Esophagus squamous epithelium (tissue), 5 donors: Measurements from ENCODE around the gene KRTAP5-6. TPM values are rescaled to one million over a fixed set of nuclear protein-coding genes. Genes with fewer than 3 reads are reported as not detected.
"Not testable (repeated sequence)": the region's sequence is repeated elsewhere in the genome, so short reads cannot be mapped to it uniquely, and the experiment has no call there.

ENCODE experiments used
- DNase-seq: peaks from one replicate; lab custom pipeline; 2025; lab: John Stamatoyannopoulos, UW
- H3K27ac ChIP-seq, 4 donors: fragments of 200-600 bp; sonication (generic); one replicate each; pipeline ENCODE4 v1.5.1; 2016 to 2019; ENCODE audit warnings: mild to moderate bottlenecking in 1 of 4
- H3K27me3 ChIP-seq, 4 donors: fragments of 200-600 bp; sonication (generic); 1 replicate in 3 of 4; 2 replicates in 1 of 4; pipeline versions ENCODE4 v1.5.1 to v1.6.0; 2017 to 2021; ENCODE audit warnings: antibody characterized with exemption in 1 of 4
- H3K36me3 ChIP-seq, 3 donors: fragments of 200-600 bp; sonication (generic); one replicate each; pipeline ENCODE4 v1.5.1; 2016 to 2019
- H3K4me1 ChIP-seq, 3 donors: fragments of 200-600 bp; sonication (generic); one replicate each; pipeline ENCODE4 v1.5.1; 2017 to 2019
- H3K4me3 ChIP-seq, 4 donors: fragments of 200-600 bp; sonication (generic); 1 replicate in 3 of 4; 2 replicates in 1 of 4; pipeline ENCODE4 v1.5.1; 2016 to 2019; ENCODE audit warnings: mild to moderate bottlenecking in 2 of 4, moderate library complexity in 1 of 4
- H3K9me3 ChIP-seq, 3 donors: fragments of 200-600 bp; sonication (generic); one replicate each; pipeline ENCODE4 v1.5.1; 2016 to 2019
- CTCF ChIP-seq, 6 experiments: fragments of 450-650 bp in 4 of 6; fragments of 200-600 bp in 2 of 6; sonication (generic) in 2 of 6; IDR thresholded peaks; one replicate each; pipeline ENCODE4 v1.5.1; 2016 to 2019; ENCODE audit warnings: antibody characterized with exemption in 6 of 6, mild to moderate bottlenecking in 4 of 6, moderate library complexity in 4 of 6
- POLR2A ChIP-seq, 4 donors: fragments of 450-650 bp; IDR thresholded peaks; one replicate each; pipeline ENCODE4 v1.6.1; 2017; ENCODE audit warnings: antibody characterized with exemption in 4 of 4, mild to moderate bottlenecking in 4 of 4, moderate library complexity in 3 of 4
- WGBS, 2 donors: methylation state at CpG; one replicate each; pipeline ENCODE4 v1.1.5; 2018; 5-methylcytosine and 5-hydroxymethylcytosine counted together
- intact Hi-C: fragments of 100-400 bp; cut with DNase I; formaldehyde crosslinking; loops from one replicate; pipeline ENCODE4 v1.15.0; 2022
- total RNA-seq, 4 donors: library from RNA; depleted of rRNA; stranded (reverse); fragments of >200 nt; gene quantifications; one replicate each; pipeline ENCODE4 v1.1.0, GENCODE V29; 2016
- donor health status: DM: yes; HTN: yes; CAD: no.

The KRTAP5-6 gene
- total RNA-seq, 4 donors from 2014 or later, result not detected

DNA sequence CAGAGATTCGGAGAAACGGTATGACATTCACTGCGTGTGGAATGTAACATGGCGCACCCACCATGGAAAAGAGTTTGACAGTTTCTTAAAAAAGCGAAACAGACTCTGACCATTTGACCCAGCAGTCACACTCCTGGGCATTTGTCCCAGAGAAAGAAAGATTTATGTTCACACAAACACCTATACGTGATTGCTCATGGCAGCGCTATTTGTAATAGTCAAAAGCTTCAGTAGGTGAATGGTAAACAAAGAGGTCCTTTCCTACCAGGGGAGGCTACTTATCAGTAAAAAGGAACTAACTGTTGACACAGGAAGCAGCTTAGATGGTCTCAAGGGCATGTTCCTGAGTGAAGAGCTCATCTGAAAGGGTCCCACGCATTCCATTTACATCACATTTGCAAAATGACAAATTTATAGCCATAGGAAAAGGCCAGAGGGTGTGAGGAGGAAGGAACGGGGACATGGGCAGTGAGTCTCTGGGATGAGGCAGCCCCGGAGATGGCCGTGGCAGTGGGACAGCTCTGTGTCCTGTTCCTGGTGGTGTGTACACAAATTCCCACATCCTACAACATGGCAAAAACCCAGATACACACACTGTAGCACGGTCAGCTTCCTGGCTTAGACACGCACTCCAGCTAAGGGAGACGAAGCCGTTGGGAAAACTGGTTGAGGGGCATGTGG lies 14.6 kb upstream of the KRTAP5-6 start:
- Histone ChIP-seq H3K27ac (no peak overlapping the region), H3K36me3 (no peaks in the 10 kb centered on the region), H3K27me3 (peaks cover 0 to 55% (median 2%) of the 10 kb centered on the region in 4 donors), H3K4me3 (no peak overlapping the region), H3K4me1 (no peaks in the 10 kb centered on the region), H3K9me3 (no peaks in the 10 kb centered on the region)
- TF ChIP-seq POLR2A (IDR thresholded peaks at IDR 0.05), result no peak
- TF ChIP-seq CTCF (IDR thresholded peaks at IDR 0.05), result no peak
- 59 to 63% methylated on average over 13 to 15 of the region's 15 CpGs for WGBS, 2 donors
- no peak for DNase-seq
- intact Hi-C loops, result no loop called here

DNA sequence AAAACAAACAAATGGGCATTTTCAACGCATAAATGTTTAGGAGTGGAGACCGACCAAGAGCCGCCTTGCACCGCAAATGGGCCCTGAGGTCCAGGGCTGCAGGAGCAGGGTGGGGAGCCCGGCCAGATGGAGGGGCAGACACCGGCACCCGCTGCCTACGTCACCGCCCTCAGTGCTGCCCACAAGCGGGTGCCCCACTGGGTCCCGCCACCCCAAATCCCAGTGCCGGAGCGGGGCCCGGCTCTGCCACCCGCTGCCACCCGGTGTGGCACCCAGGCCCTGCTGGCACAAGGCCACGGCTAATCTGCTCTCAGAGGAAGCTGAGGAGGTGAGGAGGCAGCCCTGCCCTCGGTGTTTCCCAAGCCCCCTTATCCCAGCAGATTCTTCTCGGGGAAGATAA lies 13.8 kb upstream of the KRTAP5-6 start:
- H3K4me3 ChIP-seq, DNase-seq, intact Hi-C loops, H3K36me3 ChIP-seq, H3K9me3 ChIP-seq, H3K4me1 ChIP-seq, H3K27ac ChIP-seq: not testable (repeated sequence)
- 75 to 88% methylated on average over 10 of the region's 19 CpGs for WGBS, 2 donors
- peaks cover 0 to 49% (median under 1%) of the 10 kb centered on the region in 4 donors for H3K27me3 ChIP-seq

DNA sequence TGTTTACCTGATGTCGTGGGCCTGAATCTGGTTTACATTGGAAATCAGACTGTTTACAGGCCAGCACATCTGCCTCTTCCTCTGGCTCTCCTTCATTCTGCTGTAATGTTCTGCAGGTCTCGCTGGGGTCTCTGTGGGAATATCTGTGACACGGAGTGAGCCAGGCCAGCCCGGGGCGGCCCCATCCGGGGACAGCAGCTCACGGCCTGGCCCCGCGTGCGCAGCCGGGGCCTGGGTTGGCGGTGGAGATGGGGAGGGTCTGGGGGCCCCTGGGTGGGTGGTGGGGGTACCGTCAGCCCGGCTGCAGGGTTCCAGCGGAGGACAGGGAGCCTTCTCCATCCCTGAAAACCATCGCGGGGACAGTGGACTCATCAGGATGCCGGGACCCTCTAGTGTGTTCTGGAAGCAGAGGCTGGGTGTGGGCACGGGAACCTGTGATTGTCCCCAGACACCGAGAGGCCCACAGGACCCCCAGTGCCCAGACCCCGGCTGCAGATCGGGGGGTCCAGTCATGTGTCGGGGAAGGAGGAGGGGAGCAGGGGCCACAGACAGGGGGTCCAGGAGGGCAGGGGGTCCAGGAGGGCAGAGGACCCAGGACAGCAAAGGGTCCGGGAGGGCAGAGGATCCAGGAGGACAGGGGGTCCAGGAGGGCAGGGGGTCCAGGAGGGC lies 13.0 kb upstream of the KRTAP5-6 start:
- H3K4me1 ChIP-seq, H3K36me3 ChIP-seq, DNase-seq, H3K9me3 ChIP-seq, H3K27ac ChIP-seq, H3K4me3 ChIP-seq, intact Hi-C loops: not testable (repeated sequence)
- peaks cover 0 to 48% (median 0%) of the 10 kb centered on the region in 4 donors for H3K27me3 ChIP-seq
- WGBS, 2 donors, result no CpG with 5 or more reads among the region's 24 CpGs

DNA sequence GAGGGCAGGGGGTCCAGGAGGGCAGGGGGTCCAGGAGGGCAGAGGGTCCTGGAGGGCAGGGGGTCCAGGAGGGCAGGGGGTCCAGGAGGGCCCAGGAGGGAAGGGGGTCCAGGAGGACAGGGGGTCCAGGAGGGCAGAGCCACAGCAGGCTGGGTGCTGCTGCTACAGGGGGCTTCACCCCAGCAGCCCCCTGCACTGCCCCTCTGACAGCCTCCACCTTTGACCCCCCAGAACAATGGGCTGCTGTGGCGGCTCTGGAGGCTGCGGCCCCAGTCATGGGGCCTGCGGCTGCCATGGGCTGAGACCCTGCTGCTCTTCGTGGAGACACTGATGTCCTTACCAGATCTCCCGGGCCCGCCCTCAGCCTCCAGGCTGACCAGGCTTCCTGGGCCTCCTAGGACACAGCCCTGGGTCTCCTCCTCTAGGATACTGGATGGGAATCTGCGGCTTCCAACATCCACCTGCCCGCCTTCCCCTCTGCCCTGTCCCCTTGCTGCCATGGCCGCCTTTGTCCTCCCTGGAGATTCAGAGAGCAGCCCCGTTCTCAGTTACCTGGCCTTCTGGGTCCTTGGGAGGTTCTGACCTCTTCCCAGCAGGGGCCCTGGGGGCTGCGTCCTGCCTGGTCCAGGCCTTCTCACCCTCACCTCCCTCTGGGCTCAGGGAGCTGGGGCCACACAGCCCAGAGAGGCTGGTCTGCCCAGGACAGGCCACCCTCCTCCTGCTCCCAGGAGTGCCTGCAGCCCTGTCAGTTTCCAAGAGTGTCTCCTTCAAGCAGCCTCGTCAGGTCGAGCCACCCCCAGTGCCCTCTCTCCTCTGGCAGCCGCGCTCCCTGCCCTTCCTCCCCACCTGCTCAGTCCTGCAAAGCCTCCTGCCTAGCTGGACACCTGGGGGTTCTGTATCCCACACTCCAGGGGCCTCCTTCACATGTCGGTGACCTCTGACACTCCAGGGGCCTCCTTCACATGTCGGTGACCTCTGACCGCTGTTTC lies 11.8 kb upstream of the KRTAP5-6 start:
- H3K27ac ChIP-seq, H3K9me3 ChIP-seq, intact Hi-C loops, H3K4me1 ChIP-seq, H3K36me3 ChIP-seq, H3K4me3 ChIP-seq, DNase-seq: not testable (repeated sequence)
- H3K27me3 ChIP-seq, result peaks cover 0 to 46% (median 0%) of the 10 kb centered on the region in 4 donors
- 66 to 86% methylated on average over 6 to 10 of the region's 18 CpGs for WGBS, 2 donors

DNA sequence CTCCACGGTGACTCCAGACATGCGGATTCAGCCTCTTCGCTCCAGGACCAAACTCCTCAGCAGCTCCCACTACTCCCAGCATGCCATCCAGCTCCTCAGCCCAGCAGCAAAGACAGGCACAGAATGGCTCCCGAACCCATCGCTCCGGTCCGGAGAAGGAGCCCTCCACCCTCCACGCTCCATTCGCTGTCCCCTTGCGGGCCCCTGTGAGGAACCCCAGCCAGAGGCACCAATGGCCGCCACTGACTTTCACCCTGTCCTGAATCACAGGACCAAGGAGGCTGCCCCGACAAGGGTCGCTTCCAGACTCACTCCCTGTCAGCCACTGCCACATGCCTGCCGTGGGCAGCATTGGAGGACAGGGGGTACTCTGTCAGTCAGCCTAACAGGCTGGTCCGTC lies 10.8 kb upstream of the KRTAP5-6 start:
- H3K9me3 ChIP-seq, H3K4me1 ChIP-seq, H3K36me3 ChIP-seq, DNase-seq, intact Hi-C loops, H3K4me3 ChIP-seq, H3K27ac ChIP-seq: not testable (repeated sequence)
- 65 to 77% methylated on average over 5 to 8 of the region's 15 CpGs for WGBS, 2 donors
- H3K27me3 ChIP-seq, result peaks cover 0 to 44% (median 0%) of the 10 kb centered on the region in 4 donors

GRCh38 chr11:1688336-1688947 lies 8.6 kb upstream of the KRTAP5-6 start:
- DNase-seq, result not testable (repeated sequence)
- WGBS, 2 donors, result 76 to 78% methylated on average over 16 to 17 of the region's 19 CpGs
- H3K27me3 ChIP-seq, result peaks cover 0 to 42% (median 0%) of the 10 kb centered on the region in 4 donors

DNA sequence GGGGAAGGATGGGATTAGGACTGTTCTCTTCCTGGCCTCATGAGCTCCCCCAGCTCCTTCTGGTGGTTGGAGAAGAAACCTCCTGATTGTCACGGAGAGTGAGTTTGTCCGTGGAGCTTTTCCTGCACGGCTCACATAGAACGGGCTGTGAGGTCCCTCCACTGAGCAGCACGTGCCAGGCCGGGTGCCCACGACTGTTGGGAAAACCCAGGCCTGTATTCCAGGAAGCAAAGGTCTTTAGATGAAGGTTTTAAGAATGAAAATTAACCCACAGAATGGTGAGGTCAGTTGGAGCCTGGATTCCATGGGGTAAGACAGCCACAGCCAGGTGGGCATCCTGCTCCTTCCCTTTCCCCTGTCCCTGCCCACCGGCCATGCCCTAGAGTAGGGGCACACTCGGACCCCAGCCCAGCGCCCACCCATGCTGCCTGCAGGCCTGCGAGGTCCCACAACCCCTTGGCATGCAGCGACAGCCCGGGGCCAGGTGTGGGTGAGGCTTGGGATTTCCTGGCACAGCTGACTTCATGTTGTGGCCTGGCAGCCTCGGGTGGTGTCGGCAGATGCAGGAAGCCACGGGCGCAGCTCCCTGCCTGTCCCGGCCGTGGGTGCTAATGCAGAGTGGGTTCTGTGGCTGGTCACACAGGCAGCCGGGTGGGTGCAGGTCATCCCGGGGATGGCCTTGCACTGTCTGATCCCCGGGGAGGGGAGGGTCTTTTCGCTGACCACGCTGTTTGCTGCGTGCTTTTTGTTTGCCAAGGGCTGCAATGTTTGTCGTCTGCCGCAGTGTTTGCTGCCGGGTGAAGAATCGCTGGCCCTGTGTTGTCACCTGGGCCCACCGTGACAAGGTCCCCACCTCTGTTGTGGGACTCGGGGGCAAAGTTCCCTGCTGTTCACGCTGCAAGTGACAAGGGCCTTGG lies 7.5 kb upstream of the KRTAP5-6 start:
- not testable (repeated sequence) for DNase-seq, H3K36me3 ChIP-seq, H3K9me3 ChIP-seq, H3K27ac ChIP-seq, H3K4me3 ChIP-seq
- intact Hi-C loops, result loop anchor here (5.0 to 10.0 kb wide), 4 partner anchors 32 to 465 kb away; partner anchors contain the start of gene SYT8
- Histone ChIP-seq H3K27me3 (peaks cover 0 to 42% (median 0%) of the 10 kb centered on the region in 4 donors), H3K4me1 (peaks cover 10 to 16% (median 10%) of the 10 kb centered on the region in 3 donors)
- 27 to 56% methylated on average over 7 to 8 of the region's 32 CpGs for WGBS, 2 donors

More at GRCh38 chr11:1688336-1688947, 8.6 kb upstream of the KRTAP5-6 start:
- H3K27ac ChIP-seq, H3K36me3 ChIP-seq, intact Hi-C loops, H3K9me3 ChIP-seq, H3K4me1 ChIP-seq, H3K4me3 ChIP-seq: not testable (repeated sequence)
